ENCODE results near the gene CDH18.

CDH18 gene

GRCh38 chr5:19928562-19929421 is 59.2 kb downstream of the CDH18 start:
- Histone ChIP-seq H3K9me3 (ENCODE audit: control insufficient read depth in 1 of 2, low read length in 2 of 2) (no peaks in the 10 kb centered on the region), H3K4me3 (ENCODE audit: low read depth in 1 of 2, low read length in 2 of 2) (no peak overlapping the region), H3K27me3 (ENCODE audit: low read depth, low read length) (no peaks in the 10 kb centered on the region), H3K27ac (ENCODE audit: low read length) (no peak overlapping the region), H3K4me1 (ENCODE audit: control insufficient read depth in 1 of 2, insufficient read depth in 2 of 2, low read length in 2 of 2) (no peaks in the 10 kb centered on the region), H3K36me3 (ENCODE audit: control insufficient read depth in 1 of 2, insufficient read depth in 2 of 2, low read length in 2 of 2) (no peaks in the 10 kb centered on the region)

GRCh38 chr5:19927919-19928318 is 60.1 kb downstream of the CDH18 start:
- Histone ChIP-seq H3K27ac (ENCODE audit: low read length) (no peak overlapping the region), H3K9me3 (ENCODE audit: control insufficient read depth in 1 of 2, low read length in 2 of 2) (no peaks in the 10 kb centered on the region), H3K4me3 (ENCODE audit: low read depth in 1 of 2, low read length in 2 of 2) (no peak overlapping the region), H3K4me1 (ENCODE audit: control insufficient read depth in 1 of 2, insufficient read depth in 2 of 2, low read length in 2 of 2) (no peaks in the 10 kb centered on the region), H3K27me3 (ENCODE audit: low read depth, low read length) (no peaks in the 10 kb centered on the region), H3K36me3 (ENCODE audit: control insufficient read depth in 1 of 2, insufficient read depth in 2 of 2, low read length in 2 of 2) (no peaks in the 10 kb centered on the region)

- H3K9me3 ChIP-seq (ENCODE audit: control insufficient read depth in 1 of 2, low read length in 2 of 2), result no peaks in the 10 kb centered on the region
- H3K27ac ChIP-seq (ENCODE audit: low read length), result no peak overlapping the region
- no peak overlapping the region for H3K4me3 ChIP-seq (ENCODE audit: low read depth in 1 of 2, low read length in 2 of 2)
- H3K4me1 ChIP-seq (ENCODE audit: control insufficient read depth in 1 of 2, insufficient read depth in 2 of 2, low read length in 2 of 2), result no peaks in the 10 kb centered on the region
- H3K27me3 ChIP-seq (ENCODE audit: low read depth, low read length), result no peaks in the 10 kb centered on the region
- H3K36me3 ChIP-seq (ENCODE audit: control insufficient read depth in 1 of 2, insufficient read depth in 2 of 2, low read length in 2 of 2), result no peaks in the 10 kb centered on the region
Observed at GRCh38 chr5:19927170-19927569, 60.8 kb downstream of the CDH18 start.

- no peaks in the 10 kb centered on the region for H3K27me3 ChIP-seq (ENCODE audit: low read depth, low read length)
- H3K27ac ChIP-seq (ENCODE audit: low read length), result no peak overlapping the region
- H3K4me1 ChIP-seq (ENCODE audit: control insufficient read depth in 1 of 2, insufficient read depth in 2 of 2, low read length in 2 of 2), result no peaks in the 10 kb centered on the region
- no peaks in the 10 kb centered on the region for H3K9me3 ChIP-seq (ENCODE audit: control insufficient read depth in 1 of 2, low read length in 2 of 2)
- H3K4me3 ChIP-seq (ENCODE audit: low read depth in 1 of 2, low read length in 2 of 2), result no peak overlapping the region
- no peaks in the 10 kb centered on the region for H3K36me3 ChIP-seq (ENCODE audit: control insufficient read depth in 1 of 2, insufficient read depth in 2 of 2, low read length in 2 of 2)
Observed at GRCh38 chr5:19923742-19924141, 64.3 kb downstream of the CDH18 start.

- no peaks in the 10 kb centered on the region for H3K27me3 ChIP-seq (ENCODE audit: low read depth, low read length)
- H3K36me3 ChIP-seq (ENCODE audit: control insufficient read depth in 1 of 2, insufficient read depth in 2 of 2, low read length in 2 of 2), result no peaks in the 10 kb centered on the region
- H3K4me3 ChIP-seq (ENCODE audit: low read depth in 1 of 2, low read length in 2 of 2), result no peak overlapping the region
- no peak overlapping the region for H3K27ac ChIP-seq (ENCODE audit: low read length)
- H3K9me3 ChIP-seq (ENCODE audit: control insufficient read depth in 1 of 2, low read length in 2 of 2), result no peaks in the 10 kb centered on the region
- H3K4me1 ChIP-seq (ENCODE audit: control insufficient read depth in 1 of 2, insufficient read depth in 2 of 2, low read length in 2 of 2), result no peaks in the 10 kb centered on the region
Observed at GRCh38 chr5:19920761-19921160, 67.2 kb downstream of the CDH18 start.

- no peaks in the 10 kb centered on the region for H3K27me3 ChIP-seq (ENCODE audit: low read depth, low read length)
- no peaks in the 10 kb centered on the region for H3K4me1 ChIP-seq (ENCODE audit: control insufficient read depth in 1 of 2, insufficient read depth in 2 of 2, low read length in 2 of 2)
- H3K4me3 ChIP-seq (ENCODE audit: low read depth in 1 of 2, low read length in 2 of 2), result no peak overlapping the region
- H3K36me3 ChIP-seq (ENCODE audit: control insufficient read depth in 1 of 2, insufficient read depth in 2 of 2, low read length in 2 of 2), result no peaks in the 10 kb centered on the region
- no peak overlapping the region for H3K27ac ChIP-seq (ENCODE audit: low read length)
- no peaks in the 10 kb centered on the region for H3K9me3 ChIP-seq (ENCODE audit: control insufficient read depth in 1 of 2, low read length in 2 of 2)
Observed at GRCh38 chr5:19918780-19919179, 69.2 kb downstream of the CDH18 start.

- no peaks in the 10 kb centered on the region for H3K36me3 ChIP-seq (ENCODE audit: control insufficient read depth in 1 of 2, insufficient read depth in 2 of 2, low read length in 2 of 2)
- no peaks in the 10 kb centered on the region for H3K4me1 ChIP-seq (ENCODE audit: control insufficient read depth in 1 of 2, insufficient read depth in 2 of 2, low read length in 2 of 2)
- H3K27ac ChIP-seq (ENCODE audit: low read length), result no peak overlapping the region
- no peak overlapping the region for H3K4me3 ChIP-seq (ENCODE audit: low read depth in 1 of 2, low read length in 2 of 2)
- H3K9me3 ChIP-seq (ENCODE audit: control insufficient read depth in 1 of 2, low read length in 2 of 2), result no peaks in the 10 kb centered on the region
- H3K27me3 ChIP-seq (ENCODE audit: low read depth, low read length), result no peaks in the 10 kb centered on the region
Observed at GRCh38 chr5:19917588-19918122, 70.3 kb downstream of the CDH18 start.

GRCh38 chr5:19910136-19910535 is 77.9 kb downstream of the CDH18 start:
- no peaks in the 10 kb centered on the region for H3K36me3 ChIP-seq (ENCODE audit: control insufficient read depth in 1 of 2, insufficient read depth in 2 of 2, low read length in 2 of 2)
- H3K4me1 ChIP-seq (ENCODE audit: control insufficient read depth in 1 of 2, insufficient read depth in 2 of 2, low read length in 2 of 2), result no peaks in the 10 kb centered on the region
- H3K9me3 ChIP-seq (ENCODE audit: control insufficient read depth in 1 of 2, low read length in 2 of 2), result no peaks in the 10 kb centered on the region
- no peak overlapping the region for H3K27ac ChIP-seq (ENCODE audit: low read length)
- no peak overlapping the region for H3K4me3 ChIP-seq (ENCODE audit: low read depth in 1 of 2, low read length in 2 of 2)
- H3K27me3 ChIP-seq (ENCODE audit: low read depth, low read length), result no peaks in the 10 kb centered on the region

GRCh38 chr5:19904766-19905165 is 83.2 kb downstream of the CDH18 start:
- Histone ChIP-seq H3K27me3 (ENCODE audit: low read depth, low read length) (no peaks in the 10 kb centered on the region), H3K27ac (ENCODE audit: low read length) (no peak overlapping the region)

GRCh38 chr5:19903611-19904010 is 84.4 kb downstream of the CDH18 start:
- no peak overlapping the region for H3K4me3 ChIP-seq (ENCODE audit: low read depth in 1 of 2, low read length in 2 of 2)
- H3K36me3 ChIP-seq (ENCODE audit: control insufficient read depth in 1 of 2, insufficient read depth in 2 of 2, low read length in 2 of 2), result no peaks in the 10 kb centered on the region

More at GRCh38 chr5:19904766-19905165, 83.2 kb downstream of the CDH18 start:
- H3K4me1 ChIP-seq (ENCODE audit: control insufficient read depth in 1 of 2, insufficient read depth in 2 of 2, low read length in 2 of 2), result no peaks in the 10 kb centered on the region
- no peak overlapping the region for H3K4me3 ChIP-seq (ENCODE audit: low read depth in 1 of 2, low read length in 2 of 2)
- H3K9me3 ChIP-seq (ENCODE audit: control insufficient read depth in 1 of 2, low read length in 2 of 2), result no peaks in the 10 kb centered on the region
- no peaks in the 10 kb centered on the region for H3K36me3 ChIP-seq (ENCODE audit: control insufficient read depth in 1 of 2, insufficient read depth in 2 of 2, low read length in 2 of 2)

GRCh38 chr5:19902316-19902934 is 85.6 kb downstream of the CDH18 start:
- Histone ChIP-seq H3K27ac (ENCODE audit: low read length) (no peak overlapping the region), H3K4me1 (ENCODE audit: control insufficient read depth in 1 of 2, insufficient read depth in 2 of 2, low read length in 2 of 2) (no peaks in the 10 kb centered on the region), H3K4me3 (ENCODE audit: low read depth in 1 of 2, low read length in 2 of 2) (no peak overlapping the region)

More at GRCh38 chr5:19903611-19904010, 84.4 kb downstream of the CDH18 start:
- Histone ChIP-seq H3K27me3 (ENCODE audit: low read depth, low read length) (no peaks in the 10 kb centered on the region), H3K27ac (ENCODE audit: low read length) (no peak overlapping the region), H3K4me1 (ENCODE audit: control insufficient read depth in 1 of 2, insufficient read depth in 2 of 2, low read length in 2 of 2) (no peaks in the 10 kb centered on the region), H3K9me3 (ENCODE audit: control insufficient read depth in 1 of 2, low read length in 2 of 2) (no peaks in the 10 kb centered on the region)

More at GRCh38 chr5:19902316-19902934, 85.6 kb downstream of the CDH18 start:
- H3K9me3 ChIP-seq (ENCODE audit: control insufficient read depth in 1 of 2, low read length in 2 of 2), result no peaks in the 10 kb centered on the region
- no peaks in the 10 kb centered on the region for H3K27me3 ChIP-seq (ENCODE audit: low read depth, low read length)
- H3K36me3 ChIP-seq (ENCODE audit: control insufficient read depth in 1 of 2, insufficient read depth in 2 of 2, low read length in 2 of 2), result no peaks in the 10 kb centered on the region

Measured in muscle layer of duodenum (tissue), 2 donors.